HG03064 (cell line): ENCODE data around the gene ARL1.
A peak's percentile ranks its signal among the peaks of the same experiment; 100 is the strongest.
"Not testable (repeated sequence)": the region's sequence is repeated elsewhere in the genome, so short reads cannot be mapped to it uniquely, and the experiment has no call there.

Source experiments
- ATAC-seq: cut with Tn5 transposase; IDR thresholded peaks from one replicate; pipeline ENCODE4 v1.9.1; 2021; ENCODE audit warnings: low read depth; ENCODE audit not compliant: unreplicated experiment

Gene ARL1

GRCh38 chr12:101407436-101408345 is at the start of gene ARL1:
TSS of gene ARL1 (minus strand) at chr12:101407772. CDS start at chr12:101407645, 127 bp downstream.
- peak; percentile 80 for ATAC-seq

DNA sequence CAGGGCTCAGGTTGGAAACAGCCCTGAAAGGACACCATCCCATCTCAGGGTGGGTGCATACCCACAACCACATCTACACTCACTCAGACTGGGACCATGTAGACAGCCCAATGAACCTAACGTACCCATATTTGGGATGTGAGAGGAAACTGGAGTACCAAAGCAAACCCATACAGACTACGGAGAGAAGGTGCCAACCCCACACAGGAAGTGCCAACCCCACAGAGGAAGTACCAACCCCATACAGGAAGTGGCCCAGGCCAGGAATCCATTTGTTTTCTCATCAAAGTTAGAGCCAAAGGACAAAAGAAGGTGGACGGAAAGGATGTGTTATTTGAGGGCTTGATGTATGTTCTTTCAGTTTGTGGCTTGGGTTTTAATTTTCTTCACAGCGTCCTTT is 48.1 kb upstream of the ARL1 start:
- no peak for ATAC-seq

DNA sequence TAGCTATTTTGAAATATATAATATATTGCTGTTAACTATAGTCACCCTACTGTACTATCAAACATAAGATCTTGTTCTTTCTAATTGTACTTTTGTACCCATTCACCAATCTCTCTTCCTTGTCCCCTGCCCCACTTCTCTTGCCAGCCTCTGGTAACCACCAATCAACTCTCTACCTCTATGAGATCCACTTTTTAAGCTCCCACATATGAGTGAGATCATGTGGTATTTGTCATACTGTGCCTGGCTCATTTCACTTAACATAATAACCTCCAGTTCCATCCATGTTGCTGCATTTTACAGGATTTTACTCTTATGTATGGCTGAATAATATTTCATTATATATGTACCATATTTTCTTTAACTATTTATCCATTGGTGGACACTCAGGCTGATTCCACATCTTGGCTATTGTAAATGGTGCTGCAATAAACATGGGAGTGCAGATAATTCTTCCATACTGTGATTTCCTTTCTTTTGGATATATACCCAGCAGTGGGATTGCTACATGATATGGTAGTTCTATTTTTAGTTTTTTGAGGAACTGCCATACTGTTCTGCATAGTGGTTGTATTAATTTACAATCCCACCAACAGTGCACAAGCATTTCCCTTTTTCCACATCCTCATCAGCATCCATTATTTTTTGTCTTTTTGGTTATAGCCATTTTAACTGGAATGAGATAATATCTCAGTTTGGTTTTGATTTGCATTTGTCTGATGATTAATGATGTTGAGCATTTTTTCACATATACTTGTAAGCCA is 34.1 kb upstream of the ARL1 start:
- ATAC-seq = no peak

- no peak for ATAC-seq
Measured at GRCh38 chr12:101439236-101439635, 31.7 kb upstream of the ARL1 start.

DNA sequence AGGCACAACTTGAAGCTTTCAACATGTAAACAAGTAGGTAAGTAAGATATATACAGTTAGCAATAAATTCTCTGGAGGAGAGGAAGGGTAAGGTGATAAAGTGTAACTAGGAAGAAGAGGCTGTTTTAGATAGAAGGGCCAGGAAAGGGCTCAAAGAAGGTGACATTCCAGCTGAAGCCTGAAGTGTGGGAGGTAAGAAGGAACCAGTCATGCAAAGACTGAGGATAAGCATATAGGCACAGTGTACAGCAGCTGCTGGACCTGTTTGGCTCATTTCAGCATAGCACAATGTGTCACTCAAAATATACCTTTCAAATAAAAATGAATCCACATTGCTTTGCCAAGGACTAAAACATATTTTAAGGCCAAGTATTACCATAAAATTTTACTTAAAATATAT is 28.6 kb upstream of the ARL1 start:
- ATAC-seq = no peak

DNA sequence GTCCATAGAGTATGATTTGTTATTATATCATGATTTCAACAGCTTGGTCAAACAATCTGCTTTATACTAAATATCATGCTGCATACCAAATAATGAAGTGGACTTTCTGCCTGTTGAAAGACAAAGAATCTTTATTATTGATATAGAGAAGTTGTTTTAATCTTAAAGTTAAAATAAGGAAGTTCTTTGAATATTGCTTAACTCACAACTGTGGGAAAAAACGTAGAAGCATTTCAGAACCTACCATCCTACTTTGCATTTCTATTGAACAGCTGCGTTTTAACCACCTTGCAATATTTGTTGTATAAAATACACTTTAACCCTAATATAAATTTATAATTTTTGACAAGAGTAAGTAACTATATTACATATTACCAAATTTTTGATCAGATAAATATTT is 22.9 kb upstream of the ARL1 start:
- no peak for ATAC-seq

DNA sequence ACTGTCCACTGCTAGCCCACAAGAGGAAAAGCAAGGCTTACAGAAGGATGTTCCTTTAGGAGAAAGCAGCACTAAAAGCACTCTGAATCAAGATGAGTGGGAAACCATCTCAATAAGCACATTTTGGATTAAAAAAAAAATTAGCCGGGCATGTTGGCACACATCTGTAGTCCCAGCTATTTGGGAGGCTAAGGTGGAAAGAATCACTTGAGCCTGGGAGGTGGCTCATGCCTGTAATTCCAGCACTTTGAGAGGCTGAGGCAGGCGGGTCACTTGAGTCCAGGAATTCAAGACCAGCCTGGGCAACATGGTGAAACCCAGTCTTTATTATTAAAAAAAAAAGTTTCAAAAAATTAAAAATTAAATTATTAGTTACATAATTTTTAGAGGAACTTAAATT is 17.0 kb upstream of the ARL1 start:
- no peak for ATAC-seq

DNA sequence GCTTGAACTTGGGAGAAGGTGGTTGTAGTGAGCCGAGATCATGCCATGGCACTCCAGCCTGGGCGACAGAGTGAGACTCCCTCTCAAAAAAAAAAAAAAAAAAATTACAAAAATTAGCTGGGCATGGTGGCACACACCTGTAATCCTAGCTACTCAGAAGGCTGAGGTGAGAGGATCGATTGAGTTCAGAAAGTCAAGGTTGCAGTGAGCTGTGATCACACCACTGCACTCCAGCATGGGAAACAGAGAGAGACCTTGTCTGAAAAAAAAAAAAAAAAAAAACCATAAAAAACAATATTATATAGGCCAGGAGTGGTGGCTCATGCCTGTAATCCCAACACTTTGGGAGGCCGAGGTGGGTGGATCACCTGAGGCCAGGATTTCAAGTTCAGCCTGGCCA is 14.5 kb upstream of the ARL1 start:
- ATAC-seq = not testable (repeated sequence)

DNA sequence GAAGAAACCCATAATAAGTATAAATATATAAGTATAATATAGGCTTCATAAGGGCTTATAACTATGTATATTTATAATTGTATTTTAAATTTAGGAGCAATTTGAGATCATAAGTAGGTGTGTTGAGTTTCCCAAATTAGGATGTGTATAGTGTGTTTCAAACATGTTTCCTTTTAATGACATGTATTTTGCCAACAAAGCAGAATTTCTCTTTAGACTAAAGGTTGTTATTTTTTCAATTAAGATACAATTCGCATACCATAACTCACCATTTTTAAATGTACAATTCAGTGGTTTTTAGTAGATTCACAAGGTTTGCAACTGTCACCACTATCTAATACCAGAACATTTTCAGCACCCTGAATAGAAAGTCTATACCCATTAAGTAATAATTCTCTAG is 7.7 kb upstream of the ARL1 start:
- ATAC-seq = no peak

- no peak for ATAC-seq
Measured at GRCh38 chr12:101414533-101415119, 7.1 kb upstream of the ARL1 start.

DNA sequence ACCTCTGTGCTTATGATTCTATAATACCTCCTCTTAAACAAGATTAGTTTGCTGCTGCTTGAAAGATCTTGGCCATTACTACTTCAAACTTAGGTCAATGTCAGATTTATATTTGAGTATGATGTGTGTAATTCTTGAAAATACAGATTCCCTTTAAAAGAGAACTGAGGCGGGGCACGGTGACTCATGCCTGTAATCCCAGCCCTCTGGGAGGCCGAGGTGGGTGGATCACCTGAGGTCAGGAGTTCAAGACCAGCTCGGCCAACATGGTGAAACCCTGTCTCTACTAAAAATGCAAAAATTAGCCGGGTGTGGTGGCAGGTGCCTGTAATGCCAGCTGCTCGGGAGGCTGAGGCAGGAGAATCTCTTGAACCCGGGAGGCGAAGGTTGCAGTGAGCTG is 2.6 kb upstream of the ARL1 start:
- ATAC-seq = not testable (repeated sequence)

DNA sequence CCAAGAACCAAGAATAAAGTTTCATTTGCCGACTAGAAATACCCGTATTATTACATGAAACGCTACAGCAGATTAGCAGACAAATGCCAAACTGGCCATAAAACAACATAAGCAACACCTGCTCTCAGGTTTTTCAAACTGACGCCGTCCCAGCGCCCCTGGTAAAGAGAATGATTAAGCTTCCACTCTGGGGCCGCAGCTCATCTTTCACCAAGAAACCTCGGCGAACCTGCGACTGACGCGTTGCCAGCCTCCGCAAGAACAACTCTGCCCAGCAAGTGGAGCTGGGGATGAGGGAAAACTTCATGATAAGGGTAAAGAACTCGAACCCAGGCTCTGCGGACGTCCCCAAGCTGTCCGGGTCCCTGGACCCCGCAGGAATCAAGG is 530 bp downstream of the ARL1 start:
- no peak for ATAC-seq

GRCh38 chr12:101391181-101391580 is 16.4 kb downstream of the ARL1 start:
- not testable (repeated sequence) for ATAC-seq

GRCh38 chr12:101379149-101379548 is 28.4 kb downstream of the ARL1 start:
- ATAC-seq = no peak

DNA sequence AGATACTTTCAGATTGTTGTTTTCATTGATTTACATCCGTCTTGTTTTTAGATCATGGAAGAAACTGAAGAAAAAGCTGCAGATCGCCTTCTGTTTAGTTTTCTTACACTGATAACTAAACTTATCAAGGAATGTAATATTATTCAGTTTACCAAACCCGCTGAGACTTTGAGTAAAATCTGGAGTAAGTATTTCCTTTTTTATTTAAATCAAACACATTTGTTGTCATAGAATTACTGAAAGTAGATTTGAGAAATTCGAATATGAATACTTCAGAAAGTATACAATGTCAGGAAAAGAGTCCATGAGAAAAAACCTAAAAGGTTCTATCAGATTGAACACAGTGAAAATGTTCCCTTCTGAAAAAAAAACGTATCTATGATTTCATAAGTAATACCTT is 32.0 kb downstream of the ARL1 start:
- no peak for ATAC-seq

- ATAC-seq = no peak
Measured at GRCh38 chr12:101372431-101372830, 35.1 kb downstream of the ARL1 start.

GRCh38 chr12:101368016-101368415 is 39.6 kb downstream of the ARL1 start:
- no peak for ATAC-seq

- no peak for ATAC-seq
Measured at GRCh38 chr12:101361455-101361854, 46.1 kb downstream of the ARL1 start.

GRCh38 chr12:101356794-101357193 is 50.8 kb downstream of the ARL1 start:
- ATAC-seq = no peak

DNA sequence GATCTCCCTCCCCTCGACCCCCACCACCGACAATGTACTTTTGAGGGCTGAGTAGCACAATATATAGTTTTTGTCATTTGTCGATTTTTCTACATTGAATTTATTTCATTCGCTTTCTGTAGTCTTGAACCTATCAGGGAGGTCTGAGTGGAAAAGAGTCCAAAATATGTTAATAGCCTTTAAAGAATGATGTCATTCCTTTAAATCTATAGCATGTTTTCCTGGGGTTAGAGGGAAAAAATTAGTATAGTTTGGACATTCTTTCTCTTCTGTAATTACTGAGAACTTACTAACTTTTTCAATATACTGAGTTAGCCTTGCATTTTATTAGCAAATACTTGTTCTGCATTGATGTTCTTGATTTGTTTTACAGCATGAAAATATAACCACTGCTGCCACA is 55.9 kb downstream of the ARL1 start:
- ATAC-seq = no peak

DNA sequence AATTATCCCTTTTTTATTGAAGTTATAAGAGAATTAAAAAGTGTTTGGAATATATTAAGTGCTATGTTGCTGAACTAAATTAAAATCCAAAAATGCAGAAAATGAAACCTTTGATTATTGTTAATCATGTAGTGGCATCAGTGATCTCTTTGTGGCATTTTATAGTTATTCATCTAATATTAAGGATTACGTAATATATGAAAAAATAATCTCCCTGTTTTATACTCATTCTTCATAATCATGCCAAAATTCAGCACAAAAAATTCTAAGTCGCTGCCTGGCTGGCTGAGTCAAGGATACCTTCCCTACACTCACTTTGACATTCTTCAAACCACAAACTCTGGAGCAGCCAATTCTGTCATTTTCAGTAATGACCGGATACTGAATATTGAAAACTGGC is 63.7 kb downstream of the ARL1 start:
- ATAC-seq = no peak
